Rectal smooth muscle tissue (tissue), 1 donor: ENCODE measurements around the gene LCE1B.

Experiments
- H3K27ac ChIP-seq: one replicate; pipeline ENCODE4 v1.7.0; 2013; ENCODE audit warnings: low read depth, low read length, inconsistent platforms
- H3K27me3 ChIP-seq: one replicate; pipeline ENCODE4 v1.7.0; 2013; ENCODE audit warnings: low read length; ENCODE audit not compliant: control insufficient read depth, insufficient read depth
- H3K36me3 ChIP-seq: one replicate; pipeline ENCODE4 v1.7.0; 2013; ENCODE audit warnings: low read length; ENCODE audit not compliant: control insufficient read depth, insufficient read depth
- H3K4me1 ChIP-seq: one replicate; pipeline ENCODE4 v1.7.0; 2013; ENCODE audit warnings: low read length; ENCODE audit not compliant: control insufficient read depth, insufficient read depth
- H3K4me3 ChIP-seq: one replicate; pipeline ENCODE4 v1.7.0; 2013; ENCODE audit warnings: low read length
- H3K9ac ChIP-seq: one replicate; pipeline ENCODE4 v1.7.0; 2013; ENCODE audit warnings: low read length

The LCE1B gene, protein sequence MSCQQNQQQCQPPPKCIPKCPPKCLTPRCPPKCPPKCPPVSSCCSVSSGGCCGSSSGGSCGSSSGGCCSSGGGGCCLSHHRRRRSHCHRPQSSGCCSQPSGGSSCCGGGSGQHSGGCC

DNA sequence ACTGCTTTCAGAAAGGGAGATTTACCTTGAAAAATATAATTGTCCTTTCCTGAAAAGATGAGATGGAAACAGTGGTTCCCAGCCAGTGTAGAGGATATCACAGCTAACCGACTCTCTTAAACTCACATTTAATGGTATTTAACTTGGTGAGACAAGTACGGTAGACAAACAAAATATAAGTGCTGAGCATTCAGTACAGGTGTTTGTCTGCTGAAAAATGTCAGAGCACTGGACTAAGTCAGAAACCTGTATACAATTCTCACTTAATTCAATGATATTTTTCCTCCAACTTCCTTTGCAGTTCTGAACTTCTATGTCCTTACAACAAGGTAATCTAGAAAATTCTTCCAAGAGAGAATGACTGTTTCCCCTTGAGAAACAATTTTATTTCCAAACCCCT lies at the start of gene LCE1B:
LCE1B (plus strand) TSS at position 301 of the 400 bp plus-strand sequence. CDS start 476 bp downstream, outside the sequence.
- Histone ChIP-seq H3K9ac (no peak within 1 kb of the TSS), H3K4me1 (no peaks in the 10 kb centered on the region), H3K27me3 (no peaks in the 10 kb centered on the region), H3K36me3 (no peaks in the 10 kb centered on the region), H3K27ac (no peak within 1 kb of the TSS), H3K4me3 (no peak within 1 kb of the TSS)

DNA sequence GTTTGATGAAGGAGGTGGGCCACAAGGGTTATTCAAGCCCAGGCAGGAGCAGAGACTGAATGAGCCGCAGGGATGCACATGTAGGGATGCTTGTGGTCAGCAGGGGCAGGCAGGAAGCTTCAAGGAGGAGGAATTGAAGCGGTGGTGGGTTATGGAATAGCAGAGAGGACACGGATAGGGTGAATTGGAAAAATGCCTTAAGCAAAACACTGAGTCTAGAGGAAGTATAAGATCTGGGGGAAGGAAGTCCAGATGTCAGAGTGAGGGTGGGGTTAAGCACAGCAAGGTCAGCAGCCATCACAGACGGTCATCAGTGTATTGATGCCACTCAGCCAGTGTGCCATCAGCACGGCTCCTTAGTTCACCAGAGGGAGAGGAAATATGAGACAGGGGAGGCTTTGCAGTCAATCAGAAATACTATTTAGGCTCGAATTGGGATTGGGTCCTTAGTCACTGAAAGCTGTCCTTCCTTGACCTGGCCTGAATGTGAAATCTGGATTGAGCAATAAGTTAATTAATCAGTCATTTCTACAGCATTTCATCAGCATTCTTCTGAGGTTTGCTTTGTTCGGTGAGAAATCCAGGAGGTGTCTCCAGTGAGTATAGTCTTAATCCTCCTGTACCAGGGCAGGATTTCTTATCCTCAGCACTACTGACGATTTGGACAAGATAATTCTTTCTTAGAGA lies 42.8 kb upstream of the LCE1B start:
- Histone ChIP-seq H3K36me3 (no peaks in the 10 kb centered on the region), H3K27me3 (no peaks in the 10 kb centered on the region), H3K4me3 (no peak overlapping the region), H3K27ac (no peak overlapping the region), H3K9ac (no peak overlapping the region), H3K4me1 (no peaks in the 10 kb centered on the region)

DNA sequence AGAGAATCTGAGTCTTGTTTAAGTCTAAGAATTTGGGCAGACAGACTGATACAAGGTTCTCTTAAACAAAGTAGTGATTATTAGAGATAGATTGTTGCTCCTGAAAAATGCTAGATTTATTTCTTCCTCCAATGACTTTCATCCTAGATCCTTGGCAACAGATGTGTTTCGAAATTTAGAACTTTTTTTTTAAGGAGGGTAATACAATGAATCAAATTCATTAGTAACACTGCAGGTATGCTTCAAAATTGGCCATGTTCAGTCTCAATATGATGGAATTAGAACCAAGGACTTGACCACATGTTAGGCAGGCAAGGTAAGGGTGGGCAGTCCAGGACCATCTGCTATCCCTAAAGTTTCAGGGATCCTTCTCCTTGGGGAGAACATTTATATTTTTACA lies 41.4 kb upstream of the LCE1B start:
- H3K9ac ChIP-seq, result no peak overlapping the region
- H3K27ac ChIP-seq, result no peak overlapping the region
- H3K4me3 ChIP-seq, result no peak overlapping the region
- H3K4me1 ChIP-seq, result no peaks in the 10 kb centered on the region
- no peaks in the 10 kb centered on the region for H3K27me3 ChIP-seq
- H3K36me3 ChIP-seq, result no peaks in the 10 kb centered on the region

DNA sequence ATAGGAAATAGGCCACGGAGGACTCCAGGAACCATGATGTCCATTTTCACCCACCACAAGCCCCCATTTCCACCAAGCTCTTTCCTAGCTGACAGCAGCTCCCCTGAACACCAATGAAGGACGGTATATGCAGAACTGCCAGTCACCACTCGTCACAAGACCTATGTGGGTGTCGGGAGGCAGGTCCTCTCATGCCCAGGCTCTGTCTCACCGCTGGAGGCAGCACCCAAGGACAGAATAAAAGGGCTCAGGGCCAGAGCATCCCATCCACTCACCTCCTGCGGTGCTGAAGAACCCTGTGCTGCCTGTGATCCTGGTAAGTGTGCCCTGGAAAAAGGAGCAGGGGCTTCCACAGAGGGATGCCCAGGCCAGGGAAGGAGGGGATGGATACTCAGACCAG lies 36.9 kb upstream of the LCE1B start, which contains the start of gene LCE1F:
LCE1F (plus strand) TSS at position 266 of the 400 bp plus-strand sequence. CDS start 1,232 bp downstream, outside the sequence.
- Histone ChIP-seq H3K36me3 (no peaks in the 10 kb centered on the region), H3K9ac (no peak within 1 kb of the TSS), H3K27me3 (no peaks in the 10 kb centered on the region), H3K4me3 (no peak within 1 kb of the TSS), H3K27ac (no peak within 1 kb of the TSS), H3K4me1 (no peaks in the 10 kb centered on the region)

DNA sequence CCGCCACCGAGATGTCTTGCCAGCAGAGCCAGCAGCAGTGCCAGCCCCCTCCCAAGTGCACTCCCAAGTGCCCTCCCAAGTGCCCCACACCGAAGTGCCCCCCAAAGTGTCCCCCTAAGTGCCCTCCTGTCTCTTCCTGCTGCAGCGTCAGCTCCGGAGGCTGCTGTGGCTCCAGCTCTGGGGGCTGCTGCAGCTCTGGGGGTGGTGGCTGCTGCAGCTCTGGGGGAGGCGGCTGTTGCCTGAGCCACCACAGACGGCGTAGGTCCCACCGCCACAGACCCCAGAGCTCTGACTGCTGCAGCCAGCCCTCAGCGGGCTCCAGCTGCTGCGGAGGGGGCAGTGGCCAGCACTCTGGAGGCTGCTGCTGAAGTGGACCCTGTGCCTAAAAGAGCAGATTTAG lies 35.4 kb upstream of the LCE1B start:
- H3K4me3 ChIP-seq, result no peak overlapping the region
- H3K27ac ChIP-seq, result no peak overlapping the region
- no peak overlapping the region for H3K9ac ChIP-seq
- no peaks in the 10 kb centered on the region for H3K4me1 ChIP-seq
- no peaks in the 10 kb centered on the region for H3K36me3 ChIP-seq
- no peaks in the 10 kb centered on the region for H3K27me3 ChIP-seq

DNA sequence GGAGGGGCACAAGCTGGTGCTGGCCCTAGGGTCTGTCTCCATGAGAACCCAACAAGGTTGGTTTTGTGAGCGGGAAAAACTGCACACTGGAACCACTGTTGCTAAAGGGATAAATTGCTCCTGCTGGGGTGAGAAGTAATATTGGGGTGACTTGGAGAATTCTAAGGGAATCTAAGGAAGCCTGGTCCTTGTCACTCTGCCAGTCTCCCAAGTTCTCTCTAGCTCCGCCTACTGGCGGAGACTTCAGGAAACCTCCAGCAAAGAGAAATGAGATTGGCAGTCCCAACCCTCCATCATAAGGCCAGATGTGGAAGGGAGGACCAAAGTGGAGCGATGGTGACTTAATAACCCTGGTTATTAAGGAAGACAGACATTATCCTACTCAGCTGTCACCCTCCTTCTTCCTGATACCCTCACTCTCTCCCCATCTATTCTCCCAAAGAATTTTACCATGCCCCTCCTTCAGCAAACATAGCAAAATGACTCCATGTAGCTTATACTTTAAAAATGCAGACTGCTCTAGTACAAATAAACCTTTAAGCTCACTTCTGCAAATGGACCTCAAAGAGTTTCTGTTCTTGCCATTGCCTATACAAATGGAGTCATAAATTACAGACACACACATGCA lies 34.1 kb upstream of the LCE1B start:
- Histone ChIP-seq H3K27ac (no peak overlapping the region), H3K9ac (no peak overlapping the region)

DNA sequence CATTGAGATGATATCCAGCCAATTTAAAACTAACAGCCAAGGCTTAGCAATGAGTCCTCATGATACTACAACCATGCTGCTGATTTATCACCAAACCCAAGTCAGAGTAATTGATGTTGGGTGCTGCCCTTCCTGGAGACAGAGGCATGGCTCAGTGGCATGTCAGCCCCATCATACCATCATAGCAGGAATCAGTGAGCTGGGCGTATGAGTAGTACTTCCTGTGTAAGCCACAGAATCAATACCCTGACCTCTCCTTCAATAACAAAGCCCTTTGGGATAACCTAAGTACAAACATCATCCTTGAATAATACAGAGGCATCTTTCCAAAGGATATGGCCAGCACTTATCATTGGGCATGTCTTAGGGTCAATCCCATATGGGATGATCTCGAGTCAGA lies 28.7 kb upstream of the LCE1B start:
- Histone ChIP-seq H3K4me3 (no peak overlapping the region), H3K27ac (no peak overlapping the region), H3K36me3 (no peaks in the 10 kb centered on the region), H3K4me1 (no peaks in the 10 kb centered on the region), H3K9ac (no peak overlapping the region), H3K27me3 (no peaks in the 10 kb centered on the region)

More for the DNA sequence above, 34.1 kb upstream of the LCE1B start:
- Histone ChIP-seq H3K4me1 (no peaks in the 10 kb centered on the region), H3K36me3 (no peaks in the 10 kb centered on the region), H3K4me3 (no peak overlapping the region), H3K27me3 (no peaks in the 10 kb centered on the region)

DNA sequence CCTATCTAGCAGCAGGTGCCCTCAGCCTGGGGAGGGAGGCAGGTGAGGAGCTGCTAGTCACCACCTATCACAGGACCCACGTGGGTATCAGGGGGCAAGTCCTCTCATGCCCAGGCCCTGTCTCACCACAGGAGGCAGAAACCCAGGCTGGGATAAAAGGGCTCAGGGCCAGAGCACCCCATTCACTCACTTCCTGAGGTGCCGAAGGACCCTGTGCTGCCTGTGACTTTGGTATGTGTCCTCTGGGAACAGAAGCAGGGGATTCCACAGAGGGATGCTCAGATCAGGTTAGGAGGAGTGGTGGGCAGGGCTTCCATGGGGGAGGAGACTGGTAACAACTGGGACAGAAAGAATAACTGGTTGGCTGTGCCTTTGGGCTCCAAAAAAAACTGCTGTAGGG lies 25.7 kb upstream of the LCE1B start, which contains the start of gene LCE1E:
LCE1E (plus strand) TSS at position 181 of the 400 bp plus-strand sequence. CDS start 1,043 bp downstream, outside the sequence.
- no peaks in the 10 kb centered on the region for H3K4me1 ChIP-seq
- H3K27ac ChIP-seq, result no peak within 1 kb of the TSS
- H3K9ac ChIP-seq, result no peak within 1 kb of the TSS
- no peak within 1 kb of the TSS for H3K4me3 ChIP-seq
- no peaks in the 10 kb centered on the region for H3K36me3 ChIP-seq
- H3K27me3 ChIP-seq, result no peaks in the 10 kb centered on the region

DNA sequence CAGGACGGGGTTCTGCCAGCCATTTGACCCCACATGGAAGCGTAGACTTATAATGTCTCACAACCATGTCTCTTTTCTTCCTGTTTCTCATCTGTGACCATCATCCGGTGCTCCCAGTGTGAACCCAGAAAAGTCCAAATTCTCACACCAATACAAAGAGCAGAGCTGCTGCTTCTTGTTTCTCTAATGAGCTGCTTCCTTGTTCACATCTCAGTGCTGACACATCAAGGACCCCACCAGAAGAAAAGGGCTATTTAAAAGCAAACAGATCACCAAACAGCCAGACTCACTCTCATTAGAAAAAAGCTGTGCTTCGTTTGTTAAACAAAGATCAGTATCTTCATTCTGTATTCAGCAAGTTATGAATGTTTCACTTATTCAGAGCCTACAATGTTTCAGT lies 16.1 kb upstream of the LCE1B start:
- Histone ChIP-seq H3K9ac (no peak overlapping the region), H3K36me3 (no peaks in the 10 kb centered on the region), H3K4me3 (no peak overlapping the region), H3K4me1 (no peaks in the 10 kb centered on the region), H3K27ac (no peak overlapping the region), H3K27me3 (no peaks in the 10 kb centered on the region)

DNA sequence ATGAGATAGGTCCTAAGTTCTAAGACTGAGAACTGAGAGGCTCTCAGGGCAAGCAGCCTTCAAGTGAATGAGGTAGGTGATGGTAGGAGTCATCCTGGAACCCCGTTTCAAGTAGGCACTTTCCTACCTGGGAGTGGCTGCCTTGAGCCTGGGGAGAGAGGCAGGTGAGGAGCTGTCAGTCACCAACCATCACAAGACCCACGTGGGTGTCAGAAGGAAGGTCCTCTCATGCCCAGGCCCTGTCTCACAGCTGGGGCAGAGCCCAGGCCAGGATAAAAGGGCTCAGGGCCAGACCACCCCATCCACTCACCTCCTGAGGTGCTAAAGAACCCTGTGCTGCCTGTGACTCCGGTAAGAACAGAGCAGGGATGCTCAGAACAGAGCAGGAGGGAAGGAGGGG lies 15.3 kb upstream of the LCE1B start, which contains the start of gene LCE1D:
LCE1D (plus strand) TSS at position 301 of the 400 bp plus-strand sequence. CDS start 1,074 bp downstream, outside the sequence.
- Histone ChIP-seq H3K4me1 (no peaks in the 10 kb centered on the region), H3K27me3 (no peaks in the 10 kb centered on the region), H3K9ac (no peak within 1 kb of the TSS), H3K4me3 (no peak within 1 kb of the TSS), H3K36me3 (no peaks in the 10 kb centered on the region), H3K27ac (no peak within 1 kb of the TSS)

DNA sequence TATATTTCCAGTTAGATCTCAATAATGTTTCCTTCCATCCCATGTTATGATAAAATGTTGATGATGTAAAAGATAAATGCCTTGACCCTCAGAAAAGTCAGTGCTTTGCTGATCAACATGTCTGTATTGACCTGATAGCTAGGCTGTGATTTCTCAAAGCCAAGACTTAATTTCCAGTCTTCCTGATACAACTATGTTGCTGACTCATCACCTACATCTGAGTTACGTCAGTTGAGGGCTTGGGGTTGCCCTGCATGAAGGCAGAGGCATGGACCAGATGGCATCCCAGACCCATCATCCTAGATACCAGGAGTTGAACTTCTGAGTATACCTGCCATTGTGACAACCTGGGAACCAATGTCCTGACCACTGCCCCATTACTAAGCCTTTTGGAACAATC lies 10.4 kb upstream of the LCE1B start:
- Histone ChIP-seq H3K4me3 (no peak overlapping the region), H3K27me3 (no peaks in the 10 kb centered on the region), H3K4me1 (no peaks in the 10 kb centered on the region), H3K36me3 (no peaks in the 10 kb centered on the region), H3K9ac (no peak overlapping the region), H3K27ac (no peak overlapping the region)

DNA sequence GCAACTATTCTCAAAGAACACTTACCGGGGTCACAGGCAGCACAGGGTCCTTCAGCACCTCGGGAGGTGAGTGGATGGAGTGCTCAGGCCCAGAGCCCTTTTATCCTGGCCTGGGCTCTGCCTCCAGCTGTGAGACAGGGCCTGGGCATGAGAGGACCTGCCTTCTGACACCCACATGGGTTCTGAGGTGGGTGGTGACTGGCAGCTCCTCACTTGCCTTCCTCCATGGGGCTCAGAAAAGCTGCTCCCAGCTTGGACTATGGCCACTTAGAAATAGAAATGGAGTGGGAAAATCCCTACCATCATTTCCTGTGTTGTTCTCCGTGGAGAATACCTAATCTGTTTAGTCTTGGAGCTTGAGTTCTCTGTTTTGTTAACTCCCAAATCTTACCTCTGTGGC lies 5.2 kb upstream of the LCE1B start, which contains the start of gene LCE1C:
LCE1C (minus strand) TSS at position 76 of the 400 bp plus-strand sequence. CDS start 1,173 bp downstream, outside the sequence.
- H3K27me3 ChIP-seq, result no peaks in the 10 kb centered on the region
- no peaks in the 10 kb centered on the region for H3K4me1 ChIP-seq
- H3K9ac ChIP-seq, result no peak within 1 kb of the TSS
- H3K27ac ChIP-seq, result no peak within 1 kb of the TSS
- H3K36me3 ChIP-seq, result no peaks in the 10 kb centered on the region
- H3K4me3 ChIP-seq, result no peak within 1 kb of the TSS
